Testis (tissue), 2 donors: ENCODE results near the gene GDPD5.

Experiments used
- POLR2A ChIP-seq: fragments of 450-650 bp; IDR thresholded peaks from one replicate; pipeline ENCODE4 v1.6.1; 2017; ENCODE audit warnings: antibody characterized with exemption, mild to moderate bottlenecking, moderate library complexity
- TF ChIP-seq, protein P1 (sequence below), 3 experiments: fragments of 450-650 bp in 2 of 3; fragments of 200-600 bp in 1 of 3; sonication (generic) in 1 of 3; IDR thresholded peaks; one replicate each; pipeline ENCODE4 v1.5.1; 2016 to 2019; ENCODE audit warnings: antibody characterized with exemption in 3 of 3, mild to moderate bottlenecking in 2 of 3, moderate library complexity in 1 of 3

DNA sequence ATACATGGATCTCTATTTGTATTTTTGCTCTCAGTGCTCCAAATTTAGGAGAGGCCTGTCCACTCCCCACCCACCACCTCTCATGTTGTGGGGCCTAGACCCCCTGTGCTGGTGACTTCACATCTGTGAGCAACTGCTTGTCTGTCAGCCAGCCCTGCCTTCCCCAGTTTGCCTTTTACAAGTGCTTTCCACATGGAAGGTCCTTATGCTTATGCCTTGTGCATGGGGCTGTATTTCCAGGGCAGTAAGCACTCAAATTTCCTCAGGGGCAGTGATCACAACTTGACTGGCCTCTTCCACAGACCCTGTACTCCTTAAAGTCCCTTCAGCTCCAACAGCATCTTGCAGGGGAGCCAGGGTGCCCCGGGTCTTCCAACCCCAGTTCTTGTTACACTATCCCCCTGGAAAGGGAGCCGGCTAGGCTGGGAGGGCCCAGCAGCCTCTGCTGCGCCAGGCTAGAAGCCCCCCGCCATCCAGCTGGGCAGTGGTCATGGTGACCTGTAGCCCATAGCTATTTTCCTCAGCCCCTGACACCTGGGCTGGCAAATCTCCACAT, 29.9 kb downstream of the GDPD5 start:
- TF ChIP-seq, protein P1, sequence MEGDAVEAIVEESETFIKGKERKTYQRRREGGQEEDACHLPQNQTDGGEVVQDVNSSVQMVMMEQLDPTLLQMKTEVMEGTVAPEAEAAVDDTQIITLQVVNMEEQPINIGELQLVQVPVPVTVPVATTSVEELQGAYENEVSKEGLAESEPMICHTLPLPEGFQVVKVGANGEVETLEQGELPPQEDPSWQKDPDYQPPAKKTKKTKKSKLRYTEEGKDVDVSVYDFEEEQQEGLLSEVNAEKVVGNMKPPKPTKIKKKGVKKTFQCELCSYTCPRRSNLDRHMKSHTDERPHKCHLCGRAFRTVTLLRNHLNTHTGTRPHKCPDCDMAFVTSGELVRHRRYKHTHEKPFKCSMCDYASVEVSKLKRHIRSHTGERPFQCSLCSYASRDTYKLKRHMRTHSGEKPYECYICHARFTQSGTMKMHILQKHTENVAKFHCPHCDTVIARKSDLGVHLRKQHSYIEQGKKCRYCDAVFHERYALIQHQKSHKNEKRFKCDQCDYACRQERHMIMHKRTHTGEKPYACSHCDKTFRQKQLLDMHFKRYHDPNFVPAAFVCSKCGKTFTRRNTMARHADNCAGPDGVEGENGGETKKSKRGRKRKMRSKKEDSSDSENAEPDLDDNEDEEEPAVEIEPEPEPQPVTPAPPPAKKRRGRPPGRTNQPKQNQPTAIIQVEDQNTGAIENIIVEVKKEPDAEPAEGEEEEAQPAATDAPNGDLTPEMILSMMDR (IDR thresholded peaks at IDR 0.05) = no peak
- TF ChIP-seq POLR2A = no peak
